Astrocyte of the spinal cord (primary cell): Measurements from ENCODE around the gene MPV17.
"Not testable (repeated sequence)": the region's sequence is repeated elsewhere in the genome, so short reads cannot be mapped to it uniquely, and the experiment has no call there.

Source experiments
- DNase-seq: peaks from one replicate; pipeline ENCODE4 v3.0.0; 2011; ENCODE audit warnings: low read depth, low spot score
- H3K4me3 ChIP-seq: 2 replicates; pipeline ENCODE4 v1.5.1; 2011; ENCODE audit warnings: low read depth, mild to moderate bottlenecking, low read length, moderate library complexity
- CTCF ChIP-seq: IDR thresholded peaks from 2 replicates; pipeline ENCODE4 v1.5.1; 2012; ENCODE audit warnings: low read depth, mild to moderate bottlenecking, low read length, inconsistent platforms
- in situ Hi-C: cut with HindIII; loops from 2 replicates; pipeline ENCODE4 v1.10.0; 2017; ENCODE audit warnings: low sequenced_read_pairs

Gene MPV17

GRCh38 chr2:27362678-27363420 lies 40.0 kb upstream of the MPV17 start:
- no peak for DNase-seq
- no peak for TF ChIP-seq CTCF
- in situ Hi-C loops: no loop called here
- no peak overlapping the region for H3K4me3 ChIP-seq

GRCh38 chr2:27356382-27357181 lies 33.7 kb upstream of the MPV17 start, which contains the start of gene GTF3C2:
TSS of gene GTF3C2 (minus strand) at chr2:27356764. CDS start at chr2:27343554, 13,210 bp downstream.
- no peak for TF ChIP-seq CTCF
- H3K4me3 ChIP-seq: peak within 1 kb of the TSS; percentile 59
- in situ Hi-C loops: no loop called here
- peak; percentile 98 for DNase-seq

- no peak for TF ChIP-seq CTCF
- in situ Hi-C loops: no loop called here
- peak overlapping the region; percentile 59 for H3K4me3 ChIP-seq
- no peak for DNase-seq
Measured at GRCh38 chr2:27356056-27356381, 33.1 kb upstream of the MPV17 start.

DNA sequence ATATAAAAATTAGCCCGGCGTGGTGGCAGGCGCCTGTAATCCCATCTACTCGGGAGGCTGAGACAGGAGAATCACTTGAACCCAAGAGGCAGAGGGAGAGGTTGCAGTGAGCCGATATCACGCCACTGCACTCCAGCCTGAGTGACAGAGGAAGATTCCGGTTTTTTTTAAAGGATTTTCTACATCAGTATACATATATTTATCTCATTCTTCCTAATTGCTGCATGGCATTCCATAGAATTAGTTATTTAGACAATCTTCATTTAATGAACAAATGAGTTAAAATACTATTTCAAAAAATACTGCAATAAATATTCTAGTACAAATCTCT lies 31.7 kb upstream of the MPV17 start:
- in situ Hi-C loops: no loop called here
- DNase-seq: no peak
- H3K4me3 ChIP-seq: no peak overlapping the region
- TF ChIP-seq CTCF: no peak

DNA sequence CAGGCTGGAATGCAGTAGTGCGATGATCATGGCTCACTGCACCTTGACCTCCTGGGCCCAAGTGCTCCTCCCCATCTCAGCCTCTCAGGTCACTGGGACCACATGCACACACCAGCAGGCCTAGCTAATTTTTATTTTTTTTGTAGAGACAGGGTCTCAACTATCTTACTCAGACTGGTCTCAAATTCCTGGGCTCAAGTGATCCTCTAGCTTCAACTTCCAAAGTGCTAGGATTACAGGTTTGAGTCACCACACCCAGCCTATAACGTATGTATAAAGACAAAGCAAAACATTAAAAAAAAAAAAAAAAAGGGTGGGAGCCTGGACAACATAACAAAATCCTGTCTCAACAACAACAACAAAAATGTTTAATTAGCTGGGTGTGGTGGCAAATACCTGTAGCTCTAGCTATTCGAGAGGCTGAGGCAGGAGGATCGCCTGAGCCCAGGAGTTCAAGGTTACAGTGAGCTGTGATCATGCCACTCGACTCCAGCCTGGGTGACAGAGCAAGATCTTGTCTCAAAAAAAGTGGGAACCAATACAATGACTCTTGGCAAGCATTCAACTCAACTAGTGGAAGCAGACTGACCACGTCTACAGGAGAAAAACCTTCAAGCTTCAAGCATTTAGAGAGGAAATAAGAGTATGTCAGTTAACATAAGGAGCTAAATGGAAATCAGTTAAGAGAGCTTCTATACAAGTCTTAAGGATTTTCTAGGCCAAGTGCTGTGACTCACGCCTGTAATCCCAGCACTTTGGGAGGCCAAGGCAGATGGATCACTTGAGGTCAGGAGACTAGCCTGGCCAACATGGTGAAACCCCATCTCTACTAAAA lies 31.1 kb upstream of the MPV17 start:
- no peak for TF ChIP-seq CTCF
- peak; percentile 11 for DNase-seq
- in situ Hi-C loops: no loop called here
- H3K4me3 ChIP-seq: no peak overlapping the region

DNA sequence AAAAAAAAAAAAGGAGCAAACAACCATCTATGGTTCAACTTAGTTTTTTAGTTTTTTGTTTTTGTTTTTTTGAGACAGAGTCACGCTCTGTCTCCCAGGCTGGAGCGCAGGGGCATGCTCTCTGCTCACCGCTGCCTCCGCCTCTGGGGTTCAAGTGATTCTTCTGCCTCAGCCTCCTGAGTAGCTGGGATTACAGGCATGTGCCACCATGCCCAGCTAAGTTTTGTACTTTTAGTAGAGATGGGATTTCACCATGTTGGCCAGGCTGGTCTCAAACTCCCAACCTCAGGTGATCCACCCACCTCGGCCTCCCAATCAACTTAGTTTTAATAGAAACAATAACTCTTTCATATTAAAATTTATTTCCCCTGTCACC lies 30.5 kb upstream of the MPV17 start:
- DNase-seq, in situ Hi-C loops, H3K4me3 ChIP-seq: not testable (repeated sequence)
